RWPE1 (cell line): ENCODE data around the gene WDR20.

ENCODE experiments used
- CTCF ChIA-PET: fragments of 350-600 bp; sonication (Branson Sonifier 250); formaldehyde crosslinking; extraction: SDS; loops from one replicate; lab custom pipeline; 2021; lab: Yijun Ruan, JAX
- POLR2A ChIA-PET: fragments of 400-600 bp; formaldehyde crosslinking; extraction: SDS; loops from one replicate; lab custom pipeline; 2020; ENCODE audit warnings: antibody characterized with exemption; ENCODE audit not compliant: low non-redundant PET; lab: Yijun Ruan, JAX
- DNase-seq: peaks from one replicate; pipeline ENCODE4 v3.0.0; 2012; ENCODE audit warnings: low spot score
- H3K27ac ChIP-seq: fragments of 450-650 bp; 2 replicates; pipeline ENCODE4 v1.5.1; 2017
- CTCF ChIP-seq: fragments of 450-650 bp; conservative IDR thresholded peaks from 2 replicates; pipeline ENCODE4 v1.5.1; 2017; ENCODE audit warnings: low read depth, mild to moderate bottlenecking

The WDR20 gene

GRCh38 chr14:102215576-102216250 lies 76.0 kb downstream of the WDR20 start:
- POLR2A ChIA-PET = no interaction called here
- no peak for DNase-seq
- 0 out of 2 replicates have a peak overlapping the region, but pooled peaks have one; percentile 9 for H3K27ac ChIP-seq

GRCh38 chr14:102217399-102217798 lies 77.7 kb downstream of the WDR20 start:
- H3K27ac ChIP-seq = no peak overlapping the region; the same call in 1 of the 2 replicates
- CTCF ChIA-PET = interaction anchor here (0.5 kb wide), 1 partner anchor 121 kb away, joined by 3 read pairs; no protein-coding TSS in a partner anchor
- TF ChIP-seq CTCF = no peak
- no peak for DNase-seq
- POLR2A ChIA-PET = no interaction called here

More at GRCh38 chr14:102215576-102216250, 76.0 kb downstream of the WDR20 start:
- CTCF ChIA-PET = no interaction called here
- TF ChIP-seq CTCF = no peak

GRCh38 chr14:102217987-102218421 lies 78.3 kb downstream of the WDR20 start:
- TF ChIP-seq CTCF = no peak
- ChIA-PET CTCF (interaction anchor here (0.5 kb wide), 1 partner anchor 67 kb away, joined by 3 read pairs; no protein-coding TSS in a partner anchor), POLR2A (no interaction called here)

GRCh38 chr14:102218688-102219087 lies 79.0 kb downstream of the WDR20 start:
- POLR2A ChIA-PET = no interaction called here
- no peak for TF ChIP-seq CTCF
- CTCF ChIA-PET = interaction anchor here (0.5 to 0.7 kb wide), 2 partner anchors 31 to 68 kb away, joined by 3 read pairs; no protein-coding TSS in a partner anchor
- no peak overlapping the region; the same call in 1 of the 2 replicates for H3K27ac ChIP-seq
- no peak for DNase-seq

More at GRCh38 chr14:102217987-102218421, 78.3 kb downstream of the WDR20 start:
- no peak for DNase-seq
- H3K27ac ChIP-seq = peak overlapping the region; percentile 5; the same call in 1 of the 2 replicates

- TF ChIP-seq CTCF = no peak
- POLR2A ChIA-PET = no interaction called here
Observed at GRCh38 chr14:102219316-102219715, 79.6 kb downstream of the WDR20 start.

GRCh38 chr14:102220031-102220430 lies 80.3 kb downstream of the WDR20 start:
- DNase-seq = no peak
- H3K27ac ChIP-seq = peak overlapping the region; percentile 65
- ChIA-PET POLR2A (no interaction called here), CTCF (interaction anchor here (0.8 kb wide), 2 partner anchors 75 to 80 kb away, joined by 3 read pairs; partner anchors contain the start of gene WDR20)
- TF ChIP-seq CTCF = no peak

More at GRCh38 chr14:102219316-102219715, 79.6 kb downstream of the WDR20 start:
- no peak for DNase-seq
- CTCF ChIA-PET = no interaction called here
- H3K27ac ChIP-seq = 0 out of 2 replicates have a peak overlapping the region, but pooled peaks have one; percentile 65
